Measurements from ENCODE around the gene FAM234B. TPM values are rescaled to one million over a fixed set of nuclear protein-coding genes. Genes with fewer than 3 reads are reported as not detected.
A peak's percentile ranks its signal among the peaks of the same experiment; 100 is the strongest.

The FAM234B gene
- polyA plus RNA-seq, 1 donor (not counting 4 experiments of a cell fraction or from before 2014, with no cell fraction given): 4.5 TPM

DNA sequence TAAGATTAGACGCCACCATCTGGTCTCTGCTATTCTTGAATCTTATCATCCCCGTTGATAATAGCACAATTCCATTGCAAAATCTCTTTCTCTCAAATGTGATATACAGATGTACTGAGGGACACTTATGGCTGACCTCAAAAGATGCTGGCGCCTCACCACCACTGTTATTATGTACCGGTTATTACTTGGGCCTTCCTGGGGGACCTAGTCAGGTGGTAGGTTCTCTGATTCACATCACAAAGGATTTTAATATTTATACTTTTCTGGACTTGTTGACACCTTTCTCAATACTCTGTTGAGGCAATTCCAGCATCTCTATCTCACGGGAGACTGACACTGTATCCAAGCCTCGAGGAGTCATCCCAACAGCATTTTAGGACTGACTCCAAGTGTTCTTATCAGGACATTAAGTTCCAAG lies 21.3 kb upstream of the FAM234B start:
- dilution Hi-C loops (cut with MboI; ENCODE audit: extremely low pct_ligation_motif_present, low sequenced_read_pairs): no loop called here
- no peaks in the 10 kb centered on the region for H4K20me1 ChIP-seq (ENCODE audit: control insufficient read depth, extremely low read depth, insufficient read depth, low read length)
- H3K79me2 ChIP-seq (ENCODE audit: control insufficient read depth, insufficient read depth, low read length): no peaks in the 10 kb centered on the region
- H3K4me2 ChIP-seq (ENCODE audit: control insufficient read depth, extremely low read depth, insufficient read depth, low read depth, low read length): no peak overlapping the region
- no peak for DNase-seq (ENCODE audit: low read depth, low spot score)
- FAIRE-seq: no peak
- H3K27me3 ChIP-seq (ENCODE audit: control insufficient read depth, extremely low read depth, insufficient read depth, low read length): peaks cover 3% of the 10 kb centered on the region
- H3K27ac ChIP-seq (ENCODE audit: control insufficient read depth, insufficient read depth, low read length): no peak overlapping the region
- H2AFZ ChIP-seq (ENCODE audit: control insufficient read depth, low read length): no peak overlapping the region
- no peaks in the 10 kb centered on the region for H3K9me1 ChIP-seq (ENCODE audit: control insufficient read depth, extremely low read depth, insufficient read depth, low read length)
- no peak overlapping the region for H3K4me3 ChIP-seq (ENCODE audit: control insufficient read depth in 2 of 3, extremely low read depth in 1 of 3, insufficient read depth in 2 of 3, low read depth in 1 of 3, low read length in 3 of 3)
- H3K36me3 ChIP-seq (ENCODE audit: control insufficient read depth in 2 of 2, extremely low read depth in 1 of 2, insufficient read depth in 2 of 2, low read length in 2 of 2): no peaks in the 10 kb centered on the region
- H3K9me3 ChIP-seq (ENCODE audit: control insufficient read depth, low read depth, low read length): no peaks in the 10 kb centered on the region
- H3K4me1 ChIP-seq (ENCODE audit: control insufficient read depth, extremely low read depth, insufficient read depth, low read length): no peaks in the 10 kb centered on the region
- TF ChIP-seq EZH2 (IDR thresholded peaks at IDR 0.05; ENCODE audit: low read length): no peak
- TF ChIP-seq, protein P1, sequence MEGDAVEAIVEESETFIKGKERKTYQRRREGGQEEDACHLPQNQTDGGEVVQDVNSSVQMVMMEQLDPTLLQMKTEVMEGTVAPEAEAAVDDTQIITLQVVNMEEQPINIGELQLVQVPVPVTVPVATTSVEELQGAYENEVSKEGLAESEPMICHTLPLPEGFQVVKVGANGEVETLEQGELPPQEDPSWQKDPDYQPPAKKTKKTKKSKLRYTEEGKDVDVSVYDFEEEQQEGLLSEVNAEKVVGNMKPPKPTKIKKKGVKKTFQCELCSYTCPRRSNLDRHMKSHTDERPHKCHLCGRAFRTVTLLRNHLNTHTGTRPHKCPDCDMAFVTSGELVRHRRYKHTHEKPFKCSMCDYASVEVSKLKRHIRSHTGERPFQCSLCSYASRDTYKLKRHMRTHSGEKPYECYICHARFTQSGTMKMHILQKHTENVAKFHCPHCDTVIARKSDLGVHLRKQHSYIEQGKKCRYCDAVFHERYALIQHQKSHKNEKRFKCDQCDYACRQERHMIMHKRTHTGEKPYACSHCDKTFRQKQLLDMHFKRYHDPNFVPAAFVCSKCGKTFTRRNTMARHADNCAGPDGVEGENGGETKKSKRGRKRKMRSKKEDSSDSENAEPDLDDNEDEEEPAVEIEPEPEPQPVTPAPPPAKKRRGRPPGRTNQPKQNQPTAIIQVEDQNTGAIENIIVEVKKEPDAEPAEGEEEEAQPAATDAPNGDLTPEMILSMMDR (optimal IDR thresholded peaks at IDR 0.05 in 1 of 3, IDR thresholded peaks at IDR 0.05 in 1 of 3, conservative IDR thresholded peaks at IDR 0.05 in 1 of 3; ENCODE audit: extremely low read depth in 1 of 3, insufficient read depth in 2 of 3, low read length in 3 of 3): no peak
- H3K9ac ChIP-seq (ENCODE audit: control insufficient read depth, extremely low read depth, insufficient read depth, low read length): no peak overlapping the region

DNA sequence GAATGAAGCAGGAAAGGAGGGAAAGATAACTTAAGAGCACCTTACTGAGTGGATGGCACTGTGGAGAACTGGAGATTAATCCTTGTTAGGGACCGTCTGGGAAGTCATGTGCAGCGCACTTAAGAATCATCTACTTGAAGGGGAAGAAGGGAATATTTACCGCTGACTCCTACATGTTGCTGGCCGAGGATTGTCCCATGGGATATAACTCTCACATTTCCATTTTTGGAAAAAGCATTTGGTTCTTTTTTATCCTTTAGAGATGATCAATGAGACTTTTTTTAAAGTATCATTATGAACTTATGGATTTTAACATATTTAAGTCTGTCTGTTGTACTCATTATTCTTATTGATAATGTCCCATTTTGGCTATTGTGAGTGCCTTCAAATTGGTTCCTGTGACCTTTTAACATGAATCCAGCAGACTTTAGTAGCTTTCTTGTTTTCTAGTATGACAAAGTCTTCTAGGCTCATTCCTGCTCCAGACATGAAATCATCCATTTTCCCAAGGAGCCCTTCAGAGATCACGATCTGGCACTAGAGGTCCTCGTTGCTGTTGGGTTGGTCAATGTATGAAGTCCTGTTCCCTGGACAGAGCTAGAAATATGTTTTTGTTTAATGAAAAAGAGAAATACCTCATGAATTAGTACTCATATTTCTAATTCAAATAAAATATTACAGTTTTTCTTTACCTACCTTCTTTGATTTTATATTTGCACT lies 20.2 kb upstream of the FAM234B start:
- no peaks in the 10 kb centered on the region for H3K27me3 ChIP-seq (ENCODE audit: control insufficient read depth, extremely low read depth, insufficient read depth, low read length)
- no peak overlapping the region for H3K4me3 ChIP-seq (ENCODE audit: control insufficient read depth in 2 of 3, extremely low read depth in 1 of 3, insufficient read depth in 2 of 3, low read depth in 1 of 3, low read length in 3 of 3)
- no peak overlapping the region for H3K4me2 ChIP-seq (ENCODE audit: control insufficient read depth, extremely low read depth, insufficient read depth, low read depth, low read length)
- no peaks in the 10 kb centered on the region for H3K79me2 ChIP-seq (ENCODE audit: control insufficient read depth, insufficient read depth, low read length)
- no peak overlapping the region for H3K9ac ChIP-seq (ENCODE audit: control insufficient read depth, extremely low read depth, insufficient read depth, low read length)
- no peaks in the 10 kb centered on the region for H3K9me3 ChIP-seq (ENCODE audit: control insufficient read depth, low read depth, low read length)
- no peak overlapping the region for H2AFZ ChIP-seq (ENCODE audit: control insufficient read depth, low read length)
- DNase-seq (ENCODE audit: low read depth, low spot score): no peak
- no peak for FAIRE-seq
- no peaks in the 10 kb centered on the region for H3K36me3 ChIP-seq (ENCODE audit: control insufficient read depth in 2 of 2, extremely low read depth in 1 of 2, insufficient read depth in 2 of 2, low read length in 2 of 2)
- dilution Hi-C loops (cut with MboI; ENCODE audit: extremely low pct_ligation_motif_present, low sequenced_read_pairs): no loop called here
- no peaks in the 10 kb centered on the region for H3K9me1 ChIP-seq (ENCODE audit: control insufficient read depth, extremely low read depth, insufficient read depth, low read length)
- H4K20me1 ChIP-seq (ENCODE audit: control insufficient read depth, extremely low read depth, insufficient read depth, low read length): no peaks in the 10 kb centered on the region
- no peaks in the 10 kb centered on the region for H3K4me1 ChIP-seq (ENCODE audit: control insufficient read depth, extremely low read depth, insufficient read depth, low read length)
- no peak overlapping the region for H3K27ac ChIP-seq (ENCODE audit: control insufficient read depth, insufficient read depth, low read length)
- TF ChIP-seq, protein P1 (optimal IDR thresholded peaks at IDR 0.05 in 1 of 3, IDR thresholded peaks at IDR 0.05 in 1 of 3, conservative IDR thresholded peaks at IDR 0.05 in 1 of 3; ENCODE audit: extremely low read depth in 1 of 3, insufficient read depth in 2 of 3, low read length in 3 of 3): peak in 2 of 3 experiments; percentile 19 to 60
- no peak for TF ChIP-seq EZH2 (IDR thresholded peaks at IDR 0.05; ENCODE audit: low read length)
